H1 (cell line): ENCODE data around the gene ITSN1. TPM values are rescaled to one million over a fixed set of nuclear protein-coding genes. Genes with fewer than 3 reads are reported as not detected.

Experiments used
- CTCF ChIA-PET: fragments of 300-600 bp; sonication (Branson Sonifier 250); formaldehyde crosslinking; loops from one replicate; lab custom pipeline; 2021; ENCODE audit not compliant: partially characterized antibody; lab: Charles Lee
- POLR2A ChIA-PET: fragments of 300-600 bp; sonication (Branson Sonifier 250); formaldehyde crosslinking; loops from one replicate; lab custom pipeline; 2021; ENCODE audit warnings: inconsistent platforms; ENCODE audit not compliant: partially characterized antibody; lab: Charles Lee
- DNase-seq, 2 experiments: peaks; one replicate each; pipeline versions ENCODE4 v3.0.0 to v3.0.0-alpha.2; 2010 to 2022; ENCODE audit warnings: low spot score in 2 of 2, low read depth in 1 of 2, mixed read lengths in 1 of 2
- FAIRE-seq: peaks from 2 replicates; lab custom pipeline; 2011; peaks lifted over from hg19 to GRCh38; lab: Jason Lieb, UNC
- H2AFZ ChIP-seq: 2 replicates; pipeline ENCODE4 v1.8.1; 2012; ENCODE audit warnings: low read length, inconsistent platforms
- H2AK5ac ChIP-seq: 2 replicates; pipeline ENCODE4 v1.6.1; 2013; ENCODE audit warnings: low read depth, low read length
- H2BK120ac ChIP-seq: replicated peaks from 2 replicates; pipeline ENCODE3; 2013; ENCODE audit warnings: low read depth, low read length, inconsistent platforms
- H2BK12ac ChIP-seq: 2 replicates; pipeline ENCODE4 v1.6.1; 2013; ENCODE audit warnings: low read depth, low read length
- H2BK15ac ChIP-seq: 2 replicates; pipeline ENCODE4 v1.6.1; 2013; ENCODE audit warnings: low read length
- H2BK20ac ChIP-seq: 2 replicates; pipeline ENCODE4 v1.6.1; 2013; ENCODE audit warnings: low read length
- H2BK5ac ChIP-seq: 2 replicates; pipeline ENCODE4 v1.6.1; 2013; ENCODE audit warnings: low read depth, low read length
- H3K14ac ChIP-seq: 2 replicates; pipeline ENCODE4 v1.6.1; 2013; ENCODE audit warnings: inconsistent platforms; ENCODE audit not compliant: insufficient read length
- H3K18ac ChIP-seq: 2 replicates; pipeline ENCODE4 v1.6.1; 2013; ENCODE audit warnings: low read length; ENCODE audit errors: extremely low read depth
- H3K23ac ChIP-seq: 2 replicates; pipeline ENCODE4 v1.6.1; 2013; ENCODE audit warnings: inconsistent platforms; ENCODE audit not compliant: insufficient read length
- H3K23me2 ChIP-seq: 2 replicates; pipeline ENCODE4 v1.6.1; 2013; ENCODE audit warnings: low read depth, low read length
- H3K27ac ChIP-seq: 2 replicates; pipeline ENCODE4 v1.6.1; 2011; ENCODE audit warnings: low read depth, low read length, inconsistent platforms
- H3K27me3 ChIP-seq, 4 experiments: replicated peaks in 1 of 4; 1 replicate in 1 of 4; 2 replicates in 3 of 4; pipeline versions ENCODE4 v1.6.1 to v1.8.1; 2011 to 2013; ENCODE audit warnings: low read length in 3 of 4, mild to moderate bottlenecking in 3 of 4, inconsistent platforms in 2 of 4, mixed read lengths in 2 of 4, moderate library complexity in 1 of 4; ENCODE audit not compliant: control insufficient read depth in 3 of 4, insufficient read depth in 3 of 4; ENCODE audit errors: extremely low read depth in 1 of 4
- H3K36me3 ChIP-seq, 4 experiments: 2 replicates each; pipeline versions ENCODE4 v1.6.1 to v1.8.1; 2011 to 2013; ENCODE audit warnings: mild to moderate bottlenecking in 4 of 4, low read length in 3 of 4, moderate library complexity in 2 of 4, control low read depth in 1 of 4, inconsistent platforms in 1 of 4; ENCODE audit not compliant: insufficient read depth in 4 of 4, control insufficient read depth in 2 of 4
- H3K4ac ChIP-seq: replicated peaks from 2 replicates; pipeline ENCODE3; 2013; ENCODE audit warnings: low read length, low read depth, mixed read lengths, inconsistent platforms; ENCODE audit not compliant: insufficient read length
- H3K4me1 ChIP-seq, 4 experiments: replicated peaks in 1 of 4; 1 replicate in 1 of 4; 2 replicates in 3 of 4; pipeline versions ENCODE4 v1.6.1 to v1.8.1; 2011 to 2013; ENCODE audit warnings: low read length in 3 of 4, inconsistent platforms in 2 of 4, mixed read lengths in 1 of 4; ENCODE audit not compliant: insufficient read depth in 4 of 4, control insufficient read depth in 3 of 4
- H3K4me2 ChIP-seq, 2 experiments: 2 replicates each; pipeline versions ENCODE4 v1.6.1 to v1.8.1; 2011 to 2013; ENCODE audit warnings: low read depth in 2 of 2, low read length in 2 of 2, control low read depth in 1 of 2, inconsistent platforms in 1 of 2, mild to moderate bottlenecking in 1 of 2; ENCODE audit not compliant: insufficient read depth in 1 of 2
- H3K4me3 ChIP-seq, 4 experiments: fragments of 200-600, 300-600 bp in 1 of 4; sonication (generic), shearing (Covaris generic), sonication (Bioruptor Twin) in 1 of 4; 2 replicates each; pipeline versions ENCODE4 v1.5.1 to v1.8.1; 2011 to 2016; ENCODE audit warnings: low read length in 4 of 4, low read depth in 3 of 4, control low read depth in 2 of 4, inconsistent platforms in 2 of 4, mild to moderate bottlenecking in 2 of 4, mixed read lengths in 1 of 4, moderate library complexity in 1 of 4; ENCODE audit not compliant: insufficient read depth in 2 of 4; ENCODE audit errors: extremely low read depth in 1 of 4
- H3K56ac ChIP-seq: replicated peaks from 2 replicates; pipeline ENCODE3; 2013; ENCODE audit warnings: low read depth, mild to moderate bottlenecking, mixed read lengths, low read length, inconsistent platforms; ENCODE audit not compliant: insufficient read length
- H3K79me1 ChIP-seq: 2 replicates; pipeline ENCODE4 v1.6.1; 2013; ENCODE audit warnings: low read depth, low read length, control low read depth
- H3K79me2 ChIP-seq, 2 experiments: 2 replicates each; pipeline versions ENCODE4 v1.6.1 to v1.8.1; 2012 to 2013; ENCODE audit warnings: low read length in 2 of 2, mild to moderate bottlenecking in 2 of 2, inconsistent platforms in 1 of 2; ENCODE audit not compliant: insufficient read depth in 2 of 2, control insufficient read depth in 1 of 2
- H3K9ac ChIP-seq, 4 experiments: replicated peaks in 1 of 4; 1 replicate in 1 of 4; 2 replicates in 3 of 4; pipeline versions ENCODE4 v1.6.1 to v1.8.1; 2011 to 2013; ENCODE audit warnings: low read depth in 3 of 4, low read length in 3 of 4, control low read depth in 2 of 4, mild to moderate bottlenecking in 2 of 4, moderate library complexity in 2 of 4, inconsistent platforms in 1 of 4; ENCODE audit errors: extremely low read depth in 1 of 4
- H3K9me3 ChIP-seq, 2 experiments: 2 replicates each; pipeline versions ENCODE4 v1.6.1 to v1.8.1; 2012 to 2013; ENCODE audit warnings: mild to moderate bottlenecking in 2 of 2, moderate library complexity in 2 of 2, control low read depth in 1 of 2, inconsistent platforms in 1 of 2, low read depth in 1 of 2, low read length in 1 of 2, mixed read lengths in 1 of 2; ENCODE audit not compliant: insufficient read depth in 2 of 2
- H4K20me1 ChIP-seq, 2 experiments: replicated peaks in 1 of 2; 2 replicates each; pipeline versions ENCODE3 to v1.8.1; 2011 to 2013; ENCODE audit warnings: inconsistent platforms in 2 of 2, low read length in 2 of 2, mild to moderate bottlenecking in 1 of 2; ENCODE audit not compliant: insufficient read depth in 2 of 2, control insufficient read depth in 1 of 2
- H4K5ac ChIP-seq: 2 replicates; pipeline ENCODE4 v1.6.1; 2013; ENCODE audit warnings: low read length, low read depth, mixed read lengths, inconsistent platforms; ENCODE audit not compliant: insufficient read length
- H4K8ac ChIP-seq: 2 replicates; pipeline ENCODE4 v1.8.0; 2013; ENCODE audit warnings: mild to moderate bottlenecking, moderate library complexity, low read length, inconsistent platforms; ENCODE audit not compliant: insufficient read depth; ENCODE audit errors: extremely low read depth
- H4K91ac ChIP-seq: replicated peaks from 2 replicates; pipeline ENCODE3; 2013; ENCODE audit warnings: low read length, mixed read lengths, inconsistent platforms; ENCODE audit not compliant: insufficient read length
- CEBPB ChIP-seq: IDR thresholded peaks from 2 replicates; pipeline ENCODE4 v1.6.1; 2012; ENCODE audit warnings: low read depth, low read length
- CHD1 ChIP-seq: IDR thresholded peaks from 2 replicates; pipeline ENCODE4 v1.6.1; 2012; ENCODE audit warnings: low read depth, low read length, improper control_type of control experiment
- EGR1 ChIP-seq: IDR thresholded peaks from 2 replicates; pipeline ENCODE4 v1.6.1; 2011; ENCODE audit warnings: low read depth, low read length, borderline replicate concordance
- MAFK ChIP-seq: IDR thresholded peaks from 2 replicates; pipeline ENCODE4 v1.6.1; 2012; ENCODE audit warnings: low read depth, mild to moderate bottlenecking, improper control_type of control experiment, low read length
- SIX5 ChIP-seq: IDR thresholded peaks from 2 replicates; pipeline ENCODE4 v1.6.1; 2011; ENCODE audit warnings: mild to moderate bottlenecking, low read depth, low read length
- SP4 ChIP-seq: IDR thresholded peaks from 2 replicates; pipeline ENCODE4 v1.6.1; 2012; ENCODE audit warnings: low read length, inconsistent platforms
- TCF12 ChIP-seq: IDR thresholded peaks from 2 replicates; pipeline ENCODE4 v1.6.1; 2011; ENCODE audit warnings: low read depth, mild to moderate bottlenecking, low read length
- WGBS, 2 experiments: shearing (Covaris generic) in 1 of 2; methylation state at CpG; one replicate each; pipeline versions ENCODE4 v1.1.6 to v1.1.7; 2013 to 2015; ENCODE audit warnings: low lambda C conversion rate in 2 of 2, mixed read lengths in 2 of 2, inconsistent platforms in 1 of 2, low coverage in 1 of 2, missing lambda C conversion rate in 1 of 2; ENCODE audit not compliant: insufficient replicate concordance in 2 of 2, insufficient coverage in 1 of 2, insufficient read length in 1 of 2; ENCODE audit errors: extremely low coverage in 1 of 2, missing lambda C conversion rate in 1 of 2; 5-methylcytosine and 5-hydroxymethylcytosine counted together
- polyA plus RNA-seq, 7 experiments: library from polyadenylated mRNA; depleted of rRNA in 3 of 7; stranded (reverse) in 5 of 7; unstranded in 2 of 7; fragments of >200 nt in 5 of 7; fragments of 200-250 nt in 2 of 7; gene quantifications; 1 replicate in 5 of 7; 2 replicates in 1 of 7; 4 replicates in 1 of 7; pipeline versions ENCODE4 v1.2.1 to v1.2.3, GENCODE V29; 2011 to 2013; ENCODE audit warnings: missing spikeins in 2 of 7, mixed read lengths in 2 of 7
- total RNA-seq: library from RNA; stranded (reverse); fragmentation: NEBNext Ultra II Directional; extraction: Animal tissue kit (Norgen Biotek cat#: 25700); gene quantifications from 2 replicates; pipeline ENCODE4 v1.2.1, GENCODE V29; 2021

ITSN1 gene
- total and polyA plus RNA-seq, 2 of the 8 experiments (the other 6 are each of a cell fraction or from before 2014, with no cell fraction given) = 60.8 to 78.1 TPM

DNA sequence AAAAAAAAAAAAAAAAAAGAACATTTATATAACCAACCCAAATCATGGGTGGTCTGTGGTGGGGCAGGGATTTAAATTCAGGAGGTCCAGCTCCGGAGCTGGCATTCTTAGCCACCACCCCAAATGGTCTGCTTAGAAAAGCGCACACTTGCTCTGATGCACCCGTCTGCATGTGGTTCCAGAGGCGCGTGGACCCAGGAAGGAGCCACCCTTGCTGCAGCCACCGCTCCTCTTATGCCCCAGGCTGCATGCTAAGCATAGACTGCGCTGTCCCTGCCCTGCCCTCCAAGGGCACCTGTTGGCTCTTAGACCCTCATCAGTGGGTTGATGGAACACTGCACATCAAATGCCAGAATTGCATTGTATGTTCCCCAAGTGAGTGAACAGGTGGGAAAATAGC lies 231.9 kb downstream of the ITSN1 start:
- 92% methylated on average over 7 of the region's 7 CpGs; no CpG with 5 or more reads in 1 of the 2 experiments for WGBS, 2 experiments
- Histone ChIP-seq H2BK15ac (no peak overlapping the region), H4K5ac (no peak overlapping the region), H3K27ac (no peak overlapping the region), H3K4me2 (no peak overlapping the region), H2BK120ac (no peak overlapping the region), H3K9me3 (no peaks in the 10 kb centered on the region), H3K18ac (no peak overlapping the region), H3K4me1 (no peaks in the 10 kb centered on the region; a peak in 1 of 7 replicates), H3K14ac (no peak overlapping the region), H2AK5ac (no peak overlapping the region), H2BK20ac (no peak overlapping the region), H2BK5ac (no peak overlapping the region), H3K4me3 (no peak overlapping the region), H3K23ac (no peak overlapping the region), H3K36me3 (no peaks in the 10 kb centered on the region), H3K23me2 (no peaks in the 10 kb centered on the region; the same call in 1 of the 2 replicates), H3K79me2 (no peaks in the 10 kb centered on the region), H2AFZ (no peak overlapping the region), H3K56ac (no peak overlapping the region), H3K27me3 (no peaks in the 10 kb centered on the region), H4K91ac (no peak overlapping the region), H4K8ac (no peak overlapping the region), H3K4ac (no peak overlapping the region), H3K9ac (no peak overlapping the region), H3K79me1 (no peaks in the 10 kb centered on the region), H2BK12ac (no peak overlapping the region), H4K20me1 (no peaks in the 10 kb centered on the region)
- DNase-seq (no peak), FAIRE-seq (no peak)
- ChIA-PET POLR2A (no interaction called here), CTCF (no interaction called here)
- no peak for TF ChIP-seq CHD1
- no peak for TF ChIP-seq EGR1
- TF ChIP-seq TCF12 = no peak
- TF ChIP-seq SIX5 = no peak
- no peak for TF ChIP-seq CEBPB
- TF ChIP-seq MAFK = no peak
- no peak for TF ChIP-seq SP4
